CD4-positive, alpha-beta T cell treated with Interleukin-15 for 4 hours (primary cell): ENCODE results near the gene COL28A1.

Experiments
- DNase-seq: peaks from one replicate; pipeline ENCODE4 v3.0.0-alpha.2; 2020; ENCODE audit warnings: low spot score

The COL28A1 gene

GRCh38 chr7:7330997-7331396, 204.7 kb downstream of the COL28A1 start:
- DNase-seq: no peak

GRCh38 chr7:7329326-7329725, 206.3 kb downstream of the COL28A1 start:
- no peak for DNase-seq

- no peak for DNase-seq
Observed at GRCh38 chr7:7327423-7327822, 208.2 kb downstream of the COL28A1 start.

- no peak for DNase-seq
Observed at GRCh38 chr7:7324698-7325097, 211.0 kb downstream of the COL28A1 start.

GRCh38 chr7:7323921-7324320, 211.8 kb downstream of the COL28A1 start:
- no peak for DNase-seq

- no peak for DNase-seq
Observed at GRCh38 chr7:7323352-7323751, 212.3 kb downstream of the COL28A1 start.

GRCh38 chr7:7321681-7322080, 214.0 kb downstream of the COL28A1 start:
- DNase-seq: no peak

GRCh38 chr7:7318601-7319000, 217.1 kb downstream of the COL28A1 start:
- no peak for DNase-seq

- no peak for DNase-seq
Observed at GRCh38 chr7:7317850-7318249, 217.8 kb downstream of the COL28A1 start.

- DNase-seq: no peak
Observed at GRCh38 chr7:7315851-7316250, 219.8 kb downstream of the COL28A1 start.

GRCh38 chr7:7312323-7312722, 223.3 kb downstream of the COL28A1 start:
- DNase-seq: no peak

- no peak for DNase-seq
Observed at GRCh38 chr7:7311001-7311400, 224.7 kb downstream of the COL28A1 start.

GRCh38 chr7:7309203-7309602, 226.5 kb downstream of the COL28A1 start:
- no peak for DNase-seq
